ENCODE data around the gene SLC8A2.

DNA sequence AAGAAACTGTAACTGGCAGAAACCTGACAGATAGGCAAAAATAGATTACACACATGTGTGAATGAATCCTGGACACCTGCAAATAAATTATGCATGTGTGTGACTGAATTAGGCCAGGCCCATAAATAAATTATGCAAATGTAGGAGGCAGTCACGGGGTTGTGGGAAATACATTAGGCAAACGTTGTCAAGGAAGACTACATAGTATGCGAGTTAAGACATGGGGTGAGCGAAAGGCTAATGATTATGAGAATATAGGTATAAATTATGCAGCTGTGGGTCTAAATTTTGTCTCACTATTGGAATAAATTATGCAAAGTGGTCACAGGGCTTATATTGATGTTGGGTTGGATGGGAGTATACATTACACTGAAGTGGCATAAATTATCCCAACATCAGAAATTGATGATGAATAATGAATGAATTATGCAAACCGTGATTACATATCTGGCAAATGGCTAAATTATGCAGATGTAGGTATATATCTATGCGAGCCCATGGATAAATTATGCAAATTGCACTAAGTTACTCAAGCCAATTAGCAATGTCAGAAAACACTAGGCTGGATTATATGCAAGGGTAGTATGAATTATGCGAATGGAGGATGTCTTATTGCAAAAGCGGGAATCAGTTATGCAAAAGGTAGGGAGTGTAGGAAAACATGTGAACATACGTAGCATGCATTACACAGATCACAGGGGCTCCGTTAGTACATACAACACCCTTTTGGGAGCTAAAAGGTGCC, 6.8 kb downstream of the SLC8A2 start:
- TF ChIP-seq POLR2AphosphoS5 (IDR thresholded peaks at IDR 0.05; ENCODE audit: low read depth, low read length): no peak
- TF ChIP-seq, protein P1, sequence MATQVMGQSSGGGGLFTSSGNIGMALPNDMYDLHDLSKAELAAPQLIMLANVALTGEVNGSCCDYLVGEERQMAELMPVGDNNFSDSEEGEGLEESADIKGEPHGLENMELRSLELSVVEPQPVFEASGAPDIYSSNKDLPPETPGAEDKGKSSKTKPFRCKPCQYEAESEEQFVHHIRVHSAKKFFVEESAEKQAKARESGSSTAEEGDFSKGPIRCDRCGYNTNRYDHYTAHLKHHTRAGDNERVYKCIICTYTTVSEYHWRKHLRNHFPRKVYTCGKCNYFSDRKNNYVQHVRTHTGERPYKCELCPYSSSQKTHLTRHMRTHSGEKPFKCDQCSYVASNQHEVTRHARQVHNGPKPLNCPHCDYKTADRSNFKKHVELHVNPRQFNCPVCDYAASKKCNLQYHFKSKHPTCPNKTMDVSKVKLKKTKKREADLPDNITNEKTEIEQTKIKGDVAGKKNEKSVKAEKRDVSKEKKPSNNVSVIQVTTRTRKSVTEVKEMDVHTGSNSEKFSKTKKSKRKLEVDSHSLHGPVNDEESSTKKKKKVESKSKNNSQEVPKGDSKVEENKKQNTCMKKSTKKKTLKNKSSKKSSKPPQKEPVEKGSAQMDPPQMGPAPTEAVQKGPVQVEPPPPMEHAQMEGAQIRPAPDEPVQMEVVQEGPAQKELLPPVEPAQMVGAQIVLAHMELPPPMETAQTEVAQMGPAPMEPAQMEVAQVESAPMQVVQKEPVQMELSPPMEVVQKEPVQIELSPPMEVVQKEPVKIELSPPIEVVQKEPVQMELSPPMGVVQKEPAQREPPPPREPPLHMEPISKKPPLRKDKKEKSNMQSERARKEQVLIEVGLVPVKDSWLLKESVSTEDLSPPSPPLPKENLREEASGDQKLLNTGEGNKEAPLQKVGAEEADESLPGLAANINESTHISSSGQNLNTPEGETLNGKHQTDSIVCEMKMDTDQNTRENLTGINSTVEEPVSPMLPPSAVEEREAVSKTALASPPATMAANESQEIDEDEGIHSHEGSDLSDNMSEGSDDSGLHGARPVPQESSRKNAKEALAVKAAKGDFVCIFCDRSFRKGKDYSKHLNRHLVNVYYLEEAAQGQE (IDR thresholded peaks at IDR 0.05; ENCODE audit: insufficient read depth in 1 of 2, low read depth in 2 of 2, low read length in 2 of 2): no peak
- no peak for TF ChIP-seq SIN3A (IDR thresholded peaks at IDR 0.05; ENCODE audit: borderline replicate concordance, insufficient read depth, low read length)
- no peak for TF ChIP-seq TAF1 (IDR thresholded peaks at IDR 0.05; ENCODE audit: borderline replicate concordance, insufficient read depth, low read length)
- TF ChIP-seq FOXP2 (optimal IDR thresholded peaks at IDR 0.05; ENCODE audit: borderline replicate concordance, extremely low read depth, extremely low read length, insufficient read depth): no peak
